K562 (cell line): ENCODE results near the gene VRK1. TPM values are rescaled to one million over a fixed set of nuclear protein-coding genes. Genes with fewer than 3 reads are reported as not detected.

Experiments
- ATAC-seq: fragments of 200-7000 bp; cut with Tn5 transposase; 3 replicates; pipeline ENCODE4 v1.9.1; 2020; ENCODE audit warnings: moderate library complexity
- BruUV-seq: library from RNA; stranded (reverse); fragments of 400-500 nt; replicated peaks from 2 replicates; lab custom pipeline; 2021; lab: Mats Ljungman, UMichigan
- CTCF ChIA-PET: fragments of 300-600 bp; formaldehyde crosslinking; extraction: SDS; loops from one replicate; lab custom pipeline; 2021; ENCODE audit warnings: low intra/inter-chr PET ratio; lab: Yijun Ruan, JAX
- POLR2A ChIA-PET: fragments of 300-600, 350-650 bp; sonication (Branson Sonifier 250); formaldehyde crosslinking; extraction: SDS; loops from one replicate; lab custom pipeline; 2021; ENCODE audit warnings: antibody characterized with exemption, inconsistent platforms; lab: Yijun Ruan, JAX
- DNase-seq, 4 experiments: peaks; one replicate each; pipeline versions ENCODE4 v3.0.0 to v3.0.0-alpha.2; 2011 to 2018; ENCODE audit warnings: low spot score in 3 of 4, mixed read lengths in 3 of 4; ENCODE audit errors: extremely low read depth in 1 of 4
- FAIRE-seq: peaks from 2 replicates; lab custom pipeline; 2011; peaks lifted over from hg19 to GRCh38; lab: Jason Lieb, UNC
- H2AFZ ChIP-seq: 2 replicates; pipeline ENCODE4 v1.6.0; 2011; ENCODE audit warnings: low read depth, low read length, control low read depth, inconsistent platforms
- H3K27ac ChIP-seq: fragments of 200-600 bp; 3 replicates; pipeline ENCODE4 v1.8.0; 2011; ENCODE audit warnings: low read depth, mild to moderate bottlenecking, control low read depth, inconsistent platforms, low read length, moderate library complexity, mixed read lengths; ENCODE audit errors: extremely low read depth
- H3K27me3 ChIP-seq, 2 experiments: fragments of 300-600 bp in 1 of 2; 2 replicates in 1 of 2; 3 replicates in 1 of 2; pipeline versions ENCODE4 v1.6.0 to v1.8.0; 2011; ENCODE audit warnings: inconsistent platforms in 2 of 2, low read length in 2 of 2, mild to moderate bottlenecking in 1 of 2, mixed read lengths in 1 of 2, moderate library complexity in 1 of 2; ENCODE audit not compliant: control insufficient read depth in 2 of 2, insufficient read depth in 2 of 2
- H3K36me3 ChIP-seq: fragments of 300-600 bp; 3 replicates; pipeline ENCODE4 v1.8.0; 2011; ENCODE audit warnings: mild to moderate bottlenecking, low read length, inconsistent platforms; ENCODE audit not compliant: control insufficient read depth, insufficient read depth
- H3K4me1 ChIP-seq, 2 experiments: fragments of 200-600 bp in 1 of 2; replicated peaks in 1 of 2; 2 replicates in 1 of 2; 3 replicates in 1 of 2; pipeline versions ENCODE4 v1.5.1 to v1.8.0; 2011; ENCODE audit warnings: inconsistent platforms in 2 of 2, low read length in 2 of 2, mild to moderate bottlenecking in 1 of 2, mixed read lengths in 1 of 2, moderate library complexity in 1 of 2; ENCODE audit not compliant: control insufficient read depth in 2 of 2, insufficient read depth in 2 of 2
- H3K4me2 ChIP-seq: 2 replicates; pipeline ENCODE4 v1.6.1; 2011; ENCODE audit warnings: low read length, control low read depth, inconsistent platforms, mixed read lengths; ENCODE audit not compliant: insufficient read depth
- H3K4me3 ChIP-seq: fragments of 200-600 bp; sonication (generic), shearing (Covaris generic); 2 replicates; pipeline ENCODE4 v1.5.1; 2016; ENCODE audit warnings: control low read depth, inconsistent platforms
- H3K79me2 ChIP-seq: fragments of 200-600 bp; 3 replicates; pipeline ENCODE4 v1.8.0; 2011; ENCODE audit warnings: low read length, inconsistent platforms; ENCODE audit not compliant: control insufficient read depth, insufficient read depth
- H3K9ac ChIP-seq, 2 experiments: 2 replicates each; pipeline versions ENCODE4 v1.6.0 to v1.6.1; 2011; ENCODE audit warnings: low read depth in 2 of 2, low read length in 2 of 2, control low read depth in 1 of 2, inconsistent platforms in 1 of 2, mild to moderate bottlenecking in 1 of 2, mixed read lengths in 1 of 2; ENCODE audit not compliant: insufficient read depth in 1 of 2
- H3K9me1 ChIP-seq: one replicate; pipeline ENCODE4 v1.6.0; 2011; ENCODE audit warnings: inconsistent platforms, mild to moderate bottlenecking, low read length, moderate library complexity; ENCODE audit not compliant: control insufficient read depth, insufficient read depth
- H3K9me3 ChIP-seq: replicated peaks from 2 replicates; pipeline ENCODE4 v1.5.1; 2011; ENCODE audit warnings: low read depth, low read length, inconsistent platforms; ENCODE audit not compliant: control insufficient read depth, insufficient read depth
- H4K20me1 ChIP-seq: replicated peaks from 2 replicates; pipeline ENCODE4 v1.6.1; 2011; ENCODE audit warnings: low read length, inconsistent platforms, mixed read lengths; ENCODE audit not compliant: control insufficient read depth, insufficient read depth
- CBX8 ChIP-seq: fragments of 200-600 bp; sonication (generic); IDR thresholded peaks from 2 replicates; pipeline ENCODE4 v1.6.1; 2012; ENCODE audit warnings: borderline replicate concordance, mixed run types, low read depth, mild to moderate bottlenecking, moderate library complexity, mixed read lengths, low read length, control low read depth, inconsistent platforms; ENCODE audit not compliant: poor library complexity, severe bottlenecking; ENCODE audit errors: extremely low read depth
- CLOCK ChIP-seq: fragments of 250-450 bp; sonication (Bioruptor Pico); IDR thresholded peaks from 2 replicates; pipeline ENCODE4 v1.4.0; 2020; ENCODE audit warnings: mild to moderate bottlenecking, moderate library complexity, borderline replicate concordance
- ELK3 ChIP-seq: fragments of 450-650 bp; formaldehyde crosslinking; IDR thresholded peaks from 2 replicates; pipeline ENCODE4 v1.4.0; 2020; ENCODE audit warnings: mild to moderate bottlenecking
- KDM1A ChIP-seq, 2 experiments: fragments of 450-650 bp; IDR thresholded peaks; 2 replicates each; pipeline ENCODE4 v1.6.1; 2016; ENCODE audit warnings: mild to moderate bottlenecking in 2 of 2
- PBX2 ChIP-seq, 2 experiments: IDR thresholded peaks in 1 of 2; conservative IDR thresholded peaks in 1 of 2; 2 replicates each; pipeline ENCODE4 v1.6.1; 2016; ENCODE audit warnings: low read depth in 2 of 2, mild to moderate bottlenecking in 1 of 2, missing compliant biosample characterization in 1 of 2, missing genetic modification characterization in 1 of 2, moderate library complexity in 1 of 2
- YBX1 ChIP-seq: fragments of 450-650 bp; IDR thresholded peaks from 2 replicates; pipeline ENCODE4 v1.7.1; 2016; ENCODE audit warnings: mild to moderate bottlenecking
- ZBTB33 ChIP-seq: sonication (generic); formaldehyde crosslinking; IDR thresholded peaks from 2 replicates; pipeline ENCODE4 v1.8.1; 2023; ENCODE audit warnings: mild to moderate bottlenecking, missing genetic modification reagents
- ZNF24 ChIP-seq: fragments of 450-650 bp; IDR thresholded peaks from 2 replicates; pipeline ENCODE4 v1.6.1; 2016
- ZNF561 ChIP-seq: fragments of 450-650 bp; formaldehyde crosslinking; conservative IDR thresholded peaks from 2 replicates; pipeline ENCODE4 v1.4.0; 2020; ENCODE audit warnings: mild to moderate bottlenecking, moderate library complexity
- WGBS: fragments of 100-300 bp; shearing (Covaris generic); methylation state at CpG from one replicate; pipeline ENCODE4 v1.1.6; 2016; ENCODE audit warnings: low coverage, mixed read lengths; ENCODE audit not compliant: insufficient coverage; ENCODE audit errors: missing lambda C conversion rate; 5-methylcytosine and 5-hydroxymethylcytosine counted together
- in situ Hi-C: fragments of 300-500 bp; cut with MboI; formaldehyde crosslinking; loops from 4 replicates; pipeline ENCODE4 v1.15.0; 2018; ENCODE audit warnings: inconsistent platforms, mixed read lengths
- intact Hi-C: fragments of 100-400 bp; cut with micrococcal nuclease; formaldehyde crosslinking; loops from 2 replicates; pipeline ENCODE4 v1.14.2; 2022
- polyA plus RNA-seq, 8 experiments: library from polyadenylated mRNA; depleted of rRNA in 4 of 8; stranded (reverse) in 5 of 8; unstranded in 3 of 8; fragments of >200 nt; fragmentation: Nextera tagmentation in 2 of 8; fragmentation: Illumina TruSeq in 1 of 8; extraction: Ambion mirVana in 2 of 8; extraction: Trizol in 1 of 8; gene quantifications; 2 replicates each; pipeline versions ENCODE4 v1.2.1 to v1.2.3, GENCODE V29; 2011 to 2014; ENCODE audit warnings: inconsistent platforms in 1 of 8, missing spikeins in 1 of 8
- total RNA-seq, 7 experiments: library from RNA; depleted of rRNA in 6 of 7; stranded (reverse); fragments of >200 nt in 6 of 7; fragmentation: Illumina TruSeq in 2 of 7; extraction: Trizol in 2 of 7; gene quantifications; 2 replicates each; pipeline versions ENCODE4 v1.2.1 to v1.2.3, GENCODE V29; 2011 to 2021; ENCODE audit warnings: low replicate concordance in 1 of 7

Gene VRK1
- total and polyA plus RNA-seq, 9 of the 15 experiments (the other 6 are each of a cell fraction or from before 2014, with no cell fraction given) = 83.6 to 177 (median 116) TPM

- CTCF ChIA-PET = no interaction called here
- Histone ChIP-seq H3K79me2 (peaks cover 99% of the 10 kb centered on the region), H3K36me3 (peaks cover 35% of the 10 kb centered on the region), H3K4me3 (no peak overlapping the region), H3K4me2 (peak overlapping the region; percentile 26; the same call in 1 of the 2 replicates), H3K9me1 (no peaks in the 10 kb centered on the region), H3K27ac (peak overlapping the region; percentile 56; the same call in 2 of the 3 replicates), H3K4me1 (peaks cover 3 to 15% of the 10 kb centered on the region in 2 experiments), H3K27me3 (no peaks in the 10 kb centered on the region), H3K9me3 (peaks cover 16% of the 10 kb centered on the region), H3K9ac (peak overlapping the region in 1 of 2 experiments; percentile 31; a peak in 1 of 4 replicates), H2AFZ (no peak overlapping the region), H4K20me1 (no peaks in the 10 kb centered on the region)
- 19% methylated on average over 3 of the region's 3 CpGs for WGBS
- no peak for FAIRE-seq
- no TSS peak for BruUV-seq
- DNase-seq = peak in 2 of 4 experiments; percentile 17 to 23
- ATAC-seq = peak; percentile 54
- intact Hi-C loops (no loop called here), in situ Hi-C loops (no loop called here)
- TF ChIP-seq KDM1A (IDR thresholded peaks at IDR 0.05) (no peak), ZNF24 (no peak), ZNF561 (CRISPR knock-in tag) (no peak), ZBTB33 (CRISPR knock-in tag) (no peak), CBX8 (no peak), PBX2 (CRISPR knock-in tag; IDR thresholded peaks at IDR 0.05; ENCODE audit: low read depth) (no peak), PBX2 (tag; conservative IDR thresholded peaks at IDR 0.05; ENCODE audit: low read depth) (no peak), CLOCK (CRISPR knock-in tag) (no peak), YBX1 (no peak), ELK3 (no peak)
- POLR2A ChIA-PET = interaction anchor here (1.2 kb wide), 1 partner anchor 11 kb away, joined by 4 read pairs; no protein-coding TSS in a partner anchor
Measured at GRCh38 chr14:96827290-96827689, 30.1 kb downstream of the VRK1 start.
